Adipose tissue (tissue), 3 donors: Measurements from ENCODE around the gene OXNAD1. TPM values are rescaled to one million over a fixed set of nuclear protein-coding genes. Genes with fewer than 3 reads are reported as not detected.

ENCODE experiments used
- H3K27ac ChIP-seq: one replicate; pipeline ENCODE4 v1.5.1; 2013; ENCODE audit warnings: low read depth, low read length
- WGBS, 3 donors: extraction: QIAGEN DNeasy Blood & Tissue Kit; methylation state at CpG; one replicate each; pipeline ENCODE4 v1.1.7; 2013; 5-methylcytosine and 5-hydroxymethylcytosine counted together
- polyA plus RNA-seq, 3 donors: library from polyadenylated mRNA; stranded (reverse); fragments of 200-250 nt; gene quantifications; one replicate each; pipeline ENCODE4 v1.2.3, GENCODE V29; 2013
- donor health status: healthy with polysubstance abuse.
- donor health status: Bipolar disorder and iron deficiency.
- donor health status: healthy.

Gene OXNAD1
- polyA plus RNA-seq, 3 donors, result 3.8 to 8.6 (median 5.1) TPM

DNA sequence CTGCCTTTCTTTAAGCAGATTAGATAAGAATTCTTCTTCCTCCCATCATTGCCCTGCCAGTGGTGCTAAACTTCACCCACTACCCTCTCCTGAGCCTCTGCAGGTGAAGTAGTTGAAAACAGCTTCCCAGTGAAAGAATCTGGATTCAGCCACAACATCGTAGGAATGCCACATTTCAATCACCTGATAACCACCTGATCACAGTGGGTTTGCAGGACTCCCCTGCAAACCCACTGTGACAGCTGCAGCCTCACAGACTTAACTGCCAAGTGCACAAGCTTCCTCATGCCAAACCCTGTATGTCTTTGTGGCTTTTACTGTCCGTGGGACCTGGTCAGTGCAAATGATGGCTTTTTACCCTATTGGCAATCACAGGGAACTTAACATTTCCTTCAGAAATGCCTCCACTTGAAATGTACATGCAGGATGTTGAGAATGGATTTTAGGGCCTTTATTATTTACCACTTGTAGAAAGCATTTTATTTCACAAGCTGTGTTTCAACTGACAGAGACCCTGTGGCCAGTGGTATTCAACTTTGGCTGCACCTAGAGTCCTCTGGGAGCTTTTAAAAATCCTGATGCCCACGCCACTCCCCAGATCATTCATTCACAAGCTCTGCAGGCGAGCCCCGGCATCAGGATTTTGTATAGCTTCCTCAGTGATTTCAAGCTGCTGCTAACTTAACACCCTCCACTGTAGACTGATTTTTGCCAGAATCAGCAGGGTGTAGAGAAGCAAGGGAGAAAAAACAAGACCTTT, 49.1 kb downstream of the OXNAD1 start:
- WGBS, 3 donors, result 68 to 91% (median 76%) methylated on average over 5 of the region's 5 CpGs
- H3K27ac ChIP-seq, result no peak overlapping the region

DNA sequence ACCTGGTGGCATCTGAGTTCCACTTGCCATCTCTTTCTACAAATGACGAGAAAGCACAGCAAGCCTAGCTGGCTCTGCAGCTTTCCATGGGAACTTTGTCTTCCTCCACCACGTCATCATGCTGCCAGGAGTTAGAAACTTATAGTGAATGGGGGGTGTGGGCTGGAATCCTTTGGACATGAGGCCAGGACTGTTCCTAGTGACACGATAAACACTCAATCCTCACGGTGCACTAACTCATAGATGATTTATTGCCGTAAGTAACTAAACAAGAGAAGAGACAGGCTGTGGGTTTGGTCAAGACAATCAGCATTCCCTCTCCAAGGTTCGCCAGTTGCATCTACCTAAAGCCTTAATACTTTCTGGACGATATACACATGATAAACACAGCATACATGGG, 50.6 kb downstream of the OXNAD1 start:
- 83 to 87% (median 86%) methylated on average over 7 of the region's 7 CpGs for WGBS, 3 donors
- no peak overlapping the region for H3K27ac ChIP-seq

DNA sequence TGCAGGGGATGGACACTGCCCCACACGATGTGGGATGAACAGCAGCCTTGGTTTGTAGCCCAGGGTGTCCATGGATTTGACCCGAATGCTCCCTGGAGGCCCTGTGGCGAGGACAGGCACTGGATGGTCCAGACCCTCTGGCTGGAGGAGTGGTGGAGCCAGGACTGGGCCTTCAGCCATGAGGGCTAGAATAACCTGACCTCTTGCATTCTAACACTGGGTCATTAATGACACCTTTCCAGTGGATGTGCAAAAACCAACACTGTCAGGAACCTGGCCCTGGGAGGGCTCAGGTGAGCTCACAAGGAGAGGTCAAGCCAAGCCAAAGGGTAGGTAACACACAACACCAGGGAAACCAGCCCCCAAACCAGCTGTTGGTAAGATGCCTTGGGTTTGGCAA, 51.4 kb downstream of the OXNAD1 start:
- H3K27ac ChIP-seq, result no peak overlapping the region
- 78 to 82% (median 81%) methylated on average over 3 of the region's 3 CpGs for WGBS, 3 donors

DNA sequence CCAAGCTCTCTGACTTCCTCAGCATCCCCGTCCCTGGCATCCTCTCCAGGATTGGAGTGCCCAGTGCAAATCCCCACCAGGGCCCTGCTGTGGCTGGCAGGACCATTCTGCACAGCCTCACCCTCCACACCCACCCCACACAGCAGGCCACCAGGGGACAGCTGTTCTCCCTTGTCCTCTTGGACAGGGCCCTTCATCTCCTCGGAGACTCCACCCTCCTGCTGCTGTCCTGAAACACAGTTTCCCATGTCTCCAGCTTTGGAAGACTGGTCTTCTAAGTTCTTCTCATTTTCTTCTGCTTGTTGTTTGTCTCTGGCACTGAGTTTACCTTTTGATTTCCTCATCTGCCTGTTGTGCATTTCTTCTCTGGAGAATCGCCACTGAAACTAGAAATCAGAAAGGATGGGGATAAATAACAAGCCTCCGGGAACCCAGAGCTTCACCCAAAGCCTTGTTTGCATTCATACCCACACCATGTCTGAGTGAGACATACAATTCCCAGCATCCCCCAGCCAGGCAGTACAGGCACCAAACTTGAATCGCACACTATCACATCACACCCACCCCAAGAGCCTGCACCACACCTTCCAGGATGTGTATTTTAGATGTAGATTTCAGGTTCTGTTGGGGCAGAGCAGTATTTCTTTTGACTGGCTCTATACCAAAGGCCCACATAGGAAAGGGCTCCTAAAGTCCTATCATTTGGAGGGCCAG, 52.0 kb downstream of the OXNAD1 start:
- H3K27ac ChIP-seq, result no peak overlapping the region
- WGBS, 3 donors, result 88 to 92% (median 89%) methylated on average over 5 of the region's 5 CpGs

DNA sequence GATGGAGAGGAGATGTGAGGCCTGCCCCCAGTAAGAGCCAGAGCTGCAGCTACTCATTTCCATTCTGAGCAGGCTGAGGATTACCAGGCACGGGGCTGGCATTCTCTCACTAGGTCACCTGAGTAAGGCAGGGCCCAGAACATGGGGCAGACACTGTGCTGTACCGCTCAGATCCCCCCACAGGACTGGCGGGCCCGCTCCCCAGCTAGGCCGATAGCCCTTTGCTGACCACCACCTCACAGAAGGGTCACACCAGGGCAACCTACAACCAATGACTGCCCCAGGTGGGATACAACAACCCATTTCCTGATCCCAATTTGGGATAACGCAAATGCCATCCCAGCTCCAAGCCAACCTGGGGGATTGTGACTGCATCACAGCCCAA, 52.5 kb downstream of the OXNAD1 start:
- WGBS, 3 donors, result 96 to 98% (median 97%) methylated on average over 6 of the region's 6 CpGs
- H3K27ac ChIP-seq, result no peak overlapping the region

DNA sequence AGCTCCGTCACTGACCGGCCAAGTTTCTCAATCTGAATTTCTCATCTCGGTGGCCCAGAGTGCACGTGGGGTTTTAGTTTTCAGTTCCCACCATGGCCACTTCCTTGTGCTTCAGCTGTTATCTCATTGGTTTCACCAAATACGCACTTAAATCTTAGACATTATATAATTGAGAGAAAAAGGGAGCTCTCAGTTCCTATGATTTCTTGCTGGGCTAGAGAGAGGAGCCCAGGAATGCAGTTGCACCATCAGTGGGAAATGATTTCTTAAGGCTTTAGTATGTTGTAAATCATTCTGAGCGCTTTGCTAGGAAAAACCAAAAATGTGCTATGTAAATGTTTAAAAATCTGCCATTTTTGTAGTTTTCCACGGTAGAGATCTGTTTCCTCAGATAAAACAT, 53.2 kb downstream of the OXNAD1 start:
- WGBS, 3 donors, result 49 to 80% (median 54%) methylated on average over 7 of the region's 7 CpGs
- no peak overlapping the region for H3K27ac ChIP-seq

DNA sequence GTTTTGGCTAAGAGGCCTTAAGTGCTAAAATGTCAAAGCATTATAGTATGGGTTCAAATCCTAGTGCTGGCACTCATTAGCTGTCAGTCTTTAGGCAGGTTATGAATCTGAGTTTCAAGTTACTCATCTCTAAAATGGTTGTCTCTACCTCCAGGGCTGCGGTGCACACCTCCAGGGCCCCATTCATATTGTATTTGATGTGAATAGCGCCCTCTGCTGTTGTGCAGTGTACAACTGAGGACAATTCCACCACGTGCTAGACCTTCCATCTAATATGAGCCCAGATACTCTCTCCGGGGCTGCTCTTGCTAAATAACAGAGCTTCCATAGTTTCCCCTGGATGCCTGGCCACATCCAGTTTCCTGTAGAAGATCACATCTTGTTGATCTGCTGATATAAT, 54.3 kb downstream of the OXNAD1 start:
- H3K27ac ChIP-seq, result no peak overlapping the region
- WGBS, 3 donors, result 58 to 75% (median 73%) methylated on average over 4 of the region's 4 CpGs

DNA sequence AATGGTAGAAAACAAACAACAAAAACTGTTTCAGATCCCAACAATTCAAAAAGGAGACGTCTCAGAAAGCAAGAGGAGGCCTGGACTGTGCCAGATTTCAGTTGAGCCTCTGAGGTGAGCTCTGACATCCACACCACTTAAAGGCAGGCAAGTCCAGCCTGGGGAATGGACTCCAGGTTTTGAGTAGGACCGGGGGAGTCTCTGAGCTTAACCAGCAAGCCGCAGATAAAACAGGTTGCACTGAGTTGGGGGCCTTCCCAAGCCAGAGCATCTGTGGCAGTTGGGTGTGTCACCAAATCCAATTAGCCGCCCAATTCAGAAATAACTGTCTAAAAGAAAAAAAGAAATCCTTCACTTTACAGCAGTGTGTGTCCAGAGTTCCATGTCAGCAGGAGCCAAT, 54.7 kb downstream of the OXNAD1 start:
- H3K27ac ChIP-seq, result no peak overlapping the region
- WGBS, 3 donors, result 93 to 97% (median 94%) methylated on average over 4 of the region's 4 CpGs

DNA sequence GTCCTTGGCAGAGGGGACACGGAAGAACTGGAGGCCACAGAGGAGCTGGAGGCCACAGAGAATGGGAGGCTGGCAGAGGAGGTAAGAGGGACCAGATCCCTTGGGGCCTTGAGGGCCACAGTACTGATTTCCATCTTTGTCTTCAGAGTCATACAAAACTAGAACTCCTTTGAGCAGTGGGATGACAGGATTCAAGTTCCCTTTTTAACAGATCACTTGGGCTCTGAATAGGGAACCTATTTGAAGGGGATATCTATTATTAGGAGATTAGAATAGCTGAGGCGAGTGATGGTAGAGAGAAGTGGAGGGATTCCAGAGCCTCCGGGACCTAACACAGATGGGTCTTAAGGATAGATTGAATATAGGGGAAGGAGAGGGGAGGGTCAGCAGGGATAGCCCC, 55.7 kb downstream of the OXNAD1 start:
- H3K27ac ChIP-seq, result no peak overlapping the region
- whole genome bisulfite sequencing, 3 donors, result 91 to 98% (median 93%) methylated on average over 3 of the region's 3 CpGs

DNA sequence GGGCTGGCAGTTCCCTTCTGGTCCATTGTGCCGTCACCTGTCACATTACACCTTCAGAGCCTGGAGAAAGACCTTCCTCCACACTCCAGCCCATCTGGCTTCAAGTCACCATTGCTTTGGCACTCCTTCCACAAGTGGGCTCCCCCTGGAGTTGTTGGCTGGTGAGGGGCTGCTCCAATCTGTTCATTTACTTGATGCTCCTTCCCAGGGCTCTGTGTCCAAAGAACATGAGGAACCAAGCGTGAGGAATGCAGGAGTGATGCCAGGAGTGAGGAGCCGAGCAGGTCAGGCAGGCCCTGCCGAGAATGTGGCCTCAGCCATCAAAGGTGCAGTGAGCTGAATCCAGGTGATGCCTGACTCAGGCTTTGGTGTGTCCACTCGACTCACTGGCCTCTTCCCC, 57.2 kb downstream of the OXNAD1 start:
- WGBS, 3 donors, result 73 to 89% (median 88%) methylated on average over 5 of the region's 5 CpGs
- H3K27ac ChIP-seq, result no peak overlapping the region

DNA sequence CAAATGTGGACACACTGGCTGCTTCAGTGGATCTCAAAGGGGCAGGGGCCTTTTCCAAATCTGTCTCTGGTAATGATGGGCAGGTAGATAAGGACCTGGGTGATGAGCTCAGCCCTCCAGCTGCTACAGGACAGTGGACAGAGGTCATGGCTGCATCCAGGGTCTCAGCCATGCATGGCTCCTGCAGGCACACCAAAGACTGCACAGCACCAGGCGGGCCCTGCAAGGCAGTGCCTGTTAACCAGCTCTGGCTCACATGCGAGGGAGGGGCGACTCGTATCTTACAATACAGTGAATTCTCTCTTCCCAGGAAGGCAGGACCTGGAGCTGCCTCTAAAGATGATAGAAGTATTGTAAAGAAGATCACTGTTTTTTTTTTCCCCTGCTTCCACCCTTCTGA, 58.7 kb downstream of the OXNAD1 start:
- no peak overlapping the region for H3K27ac ChIP-seq
- WGBS, 3 donors, result 94 to 98% (median 94%) methylated on average over 4 of the region's 4 CpGs

DNA sequence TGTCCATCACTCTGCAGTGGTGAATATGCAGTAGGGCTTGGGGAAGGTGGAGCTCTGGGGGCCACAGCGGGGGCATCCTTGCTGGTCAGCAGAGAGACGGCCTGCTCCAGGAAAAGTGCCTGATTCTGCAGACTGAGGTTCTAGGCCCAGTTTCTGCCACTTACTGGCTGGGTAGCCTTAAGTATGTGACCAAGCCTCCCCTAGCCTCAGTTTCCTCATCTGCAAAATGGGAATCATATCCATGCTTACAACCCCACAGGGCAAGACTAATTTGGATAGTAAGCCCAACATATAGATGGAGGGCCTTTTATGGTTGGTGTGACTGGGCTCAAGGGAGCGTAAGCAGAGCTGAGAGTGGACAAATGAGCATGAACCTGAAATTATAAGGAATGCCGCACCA, 60.8 kb downstream of the OXNAD1 start:
- WGBS, 3 donors, result 96 to 100% (median 98%) methylated on average over 4 of the region's 4 CpGs
- no peak overlapping the region for H3K27ac ChIP-seq

DNA sequence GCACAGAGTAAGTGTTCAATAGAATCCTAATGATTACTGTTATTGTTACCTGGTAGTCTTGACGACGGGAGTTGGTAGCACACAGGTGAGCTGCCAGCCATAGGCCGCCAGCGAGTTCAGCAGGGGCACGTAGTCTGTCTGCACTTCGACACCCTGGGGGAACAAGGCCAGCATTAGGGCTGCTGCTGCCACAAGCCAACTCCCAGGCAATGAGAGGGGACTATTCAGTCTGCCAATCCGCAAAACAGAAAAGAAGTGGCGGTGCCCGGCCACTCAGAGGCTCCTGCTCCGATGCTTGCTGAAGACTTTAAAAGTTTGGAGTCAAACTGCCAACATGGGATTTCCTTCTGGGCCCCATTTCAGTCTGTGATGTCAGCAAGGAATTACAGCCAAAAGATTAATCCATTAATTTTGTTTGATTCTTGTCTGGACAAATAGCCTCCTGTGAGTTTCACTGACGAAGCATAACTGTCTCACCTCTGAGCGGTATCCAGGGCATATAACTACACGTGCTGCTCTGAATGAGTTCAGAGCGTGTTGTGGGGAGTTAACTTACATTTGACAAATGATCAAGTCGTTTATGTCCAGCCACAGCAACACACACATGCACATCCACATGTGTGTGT, 61.8 kb downstream of the OXNAD1 start:
- 79 to 83% (median 79%) methylated on average over 15 of the region's 15 CpGs for WGBS, 3 donors
- H3K27ac ChIP-seq, result no peak overlapping the region

DNA sequence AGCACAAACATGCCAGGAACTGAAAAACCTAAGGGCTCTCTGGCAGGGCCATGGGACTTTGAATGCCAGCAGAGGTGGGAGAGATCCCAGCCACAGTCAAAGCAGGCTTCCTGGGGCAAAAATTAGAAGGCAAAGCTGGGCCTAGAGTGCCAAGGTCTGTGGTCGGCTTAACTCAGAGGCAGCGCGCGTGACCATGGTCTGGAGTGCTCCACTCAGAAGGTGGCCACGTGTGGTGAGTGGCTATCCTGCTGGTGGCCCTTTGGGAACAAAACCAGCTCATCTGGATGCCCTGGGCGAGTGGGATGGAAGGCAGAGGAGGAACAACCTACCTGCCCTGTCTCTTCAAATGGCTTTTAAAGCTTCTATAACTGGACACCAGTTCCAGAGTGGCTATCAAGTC, 63.1 kb downstream of the OXNAD1 start:
- 96 to 99% (median 96%) methylated on average over 6 of the region's 6 CpGs for WGBS, 3 donors
- H3K27ac ChIP-seq, result no peak overlapping the region

DNA sequence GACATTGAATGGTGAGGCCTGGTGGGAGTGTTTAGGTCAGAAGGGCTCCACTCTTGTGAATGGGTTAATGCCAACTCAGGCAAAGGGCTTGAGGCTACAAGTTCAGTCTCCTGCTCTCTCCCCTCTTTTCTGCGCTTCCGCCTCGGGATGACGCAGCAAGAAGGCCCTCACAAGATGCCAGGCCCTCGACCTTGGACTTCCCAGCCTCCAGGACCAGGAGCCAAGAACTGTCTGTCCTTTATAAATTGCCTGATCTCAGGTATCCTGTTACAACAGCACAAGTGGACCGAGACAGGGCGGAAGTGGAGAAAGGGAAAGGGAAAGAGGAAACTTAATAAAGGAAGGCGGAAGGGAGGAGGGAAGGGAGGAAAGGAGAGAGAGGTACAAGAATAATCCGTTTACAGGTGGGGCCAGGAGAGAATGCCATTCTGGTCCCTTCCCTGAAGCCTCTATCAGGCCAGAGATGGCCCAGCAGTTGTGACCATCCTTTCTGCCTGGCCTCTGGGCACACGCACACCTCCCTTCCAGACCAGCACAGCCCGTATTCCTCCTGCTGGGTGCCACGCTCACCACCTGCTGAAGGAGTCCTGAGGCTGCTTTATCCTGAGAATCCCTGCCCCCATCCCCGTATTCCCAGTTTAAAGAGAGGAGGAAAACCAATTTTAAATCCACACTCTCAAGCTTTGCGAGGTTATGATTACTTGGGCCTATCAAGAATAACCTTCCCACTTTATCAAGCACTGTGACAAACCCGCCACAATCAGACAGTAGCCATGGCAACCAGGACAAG, 64.2 kb downstream of the OXNAD1 start:
- 79 to 83% (median 83%) methylated on average over 15 of the region's 15 CpGs for WGBS, 3 donors
- no peak overlapping the region for H3K27ac ChIP-seq

DNA sequence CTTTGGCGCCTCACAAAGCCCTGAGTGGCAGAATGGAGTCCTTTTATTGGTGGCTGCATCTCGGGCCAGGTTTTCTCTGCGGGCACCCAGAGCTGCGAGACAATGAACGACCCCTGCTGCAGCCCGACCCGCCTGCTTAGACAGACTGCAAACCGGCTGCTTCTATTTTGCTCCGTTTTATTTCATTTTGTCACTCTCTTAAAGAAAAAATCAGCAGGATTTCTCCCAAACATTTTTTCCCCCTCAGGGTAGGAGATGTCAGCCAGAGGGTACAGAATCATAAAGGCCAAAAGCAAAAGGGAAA, 64.8 kb downstream of the OXNAD1 start:
- WGBS, 3 donors, result 87 to 93% (median 92%) methylated on average over 9 of the region's 9 CpGs

DNA sequence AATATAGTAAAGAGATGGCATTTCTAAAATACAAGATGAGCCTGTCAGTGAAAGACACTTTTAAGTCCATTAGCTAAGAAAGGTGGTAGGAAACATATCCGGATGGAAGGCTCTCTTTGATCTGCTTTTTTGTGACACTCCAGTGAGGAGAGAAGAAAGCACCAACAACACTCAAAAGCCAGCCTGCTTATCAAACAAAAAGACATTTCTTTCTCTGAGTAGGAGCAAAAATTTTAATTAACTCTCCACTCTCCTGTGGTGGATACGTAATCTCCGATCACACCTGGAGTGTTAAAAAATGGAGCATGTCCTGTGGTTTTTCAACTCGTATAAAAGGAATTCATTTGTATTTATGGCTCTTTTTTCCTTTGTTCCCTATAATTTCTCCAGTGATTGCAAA, 65.3 kb downstream of the OXNAD1 start:
- no peak overlapping the region for H3K27ac ChIP-seq
- WGBS, 3 donors, result 94 to 98% (median 96%) methylated on average over 4 of the region's 4 CpGs

More for the DNA sequence above, 64.8 kb downstream of the OXNAD1 start:
- H3K27ac ChIP-seq, result no peak overlapping the region

DNA sequence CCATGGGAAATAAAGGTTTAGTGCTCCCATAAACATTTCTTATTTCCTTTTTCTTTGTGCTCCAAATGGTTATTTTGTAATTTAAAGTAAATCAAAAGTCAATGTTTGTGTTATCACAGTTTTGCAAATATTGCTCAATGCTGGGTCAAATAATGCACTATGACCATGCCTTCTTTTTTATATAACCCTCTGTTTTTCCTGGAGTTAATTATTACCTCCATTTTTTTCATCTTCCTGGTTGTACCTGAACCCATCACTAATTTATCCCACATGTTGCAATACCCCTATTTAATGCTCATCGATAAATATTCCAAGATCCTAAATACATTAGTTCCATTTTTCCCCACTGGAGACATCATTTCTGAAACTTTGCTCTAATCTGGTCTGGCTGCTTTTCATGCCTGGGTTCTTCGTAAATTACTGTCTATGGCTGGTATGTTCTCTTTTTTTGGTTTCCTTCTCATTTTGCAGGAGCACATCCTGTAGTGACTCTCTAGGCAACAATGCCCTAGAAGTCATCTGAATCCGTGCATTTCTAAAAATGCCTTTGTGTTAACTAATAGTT, 66.4 kb downstream of the OXNAD1 start:
- H3K27ac ChIP-seq, result no peak overlapping the region
- WGBS, 3 donors, result 99 to 100% (median 99%) methylated on average over 3 of the region's 3 CpGs
